Activated CD8-positive, alpha-beta memory T cell treated with anti-CD3 and anti-CD28 coated beads, Interleukin-2, amount 10 ng/mL, durations not matched to agents 7 days and 5 days (primary cell): Measurements from ENCODE around the gene CNTN5. TPM values are rescaled to one million over a fixed set of nuclear protein-coding genes. Genes with fewer than 3 reads are reported as not detected.

Source experiments
- ATAC-seq: fragments of 150-1000 bp; cut with Tn5 transposase; one replicate; pipeline ENCODE4 v1.10.0; 2021; ENCODE audit warnings: moderate library complexity
- CTCF ChIA-PET: fragments of 350-600 bp; sonication (Branson Sonifier 250); formaldehyde crosslinking; loops from one replicate; lab custom pipeline; 2021; ENCODE audit warnings: antibody characterized with exemption; lab: Charles Lee
- DNase-seq: peaks from one replicate; pipeline ENCODE4 v3.0.0-alpha.2; 2020
- H3K27ac Mint-ChIP-seq: one replicate; pipeline ENCODE4 v1.8.0; 2021; ENCODE audit warnings: mild to moderate bottlenecking, mixed read lengths
- H3K27me3 Mint-ChIP-seq: one replicate; pipeline ENCODE4 v1.8.0; 2021; ENCODE audit warnings: mixed read lengths
- H3K36me3 Mint-ChIP-seq: one replicate; pipeline ENCODE4 v1.8.0; 2021; ENCODE audit warnings: mild to moderate bottlenecking, mixed read lengths
- H3K4me1 Mint-ChIP-seq: one replicate; pipeline ENCODE4 v1.8.0; 2021; ENCODE audit warnings: mixed read lengths
- H3K4me3 Mint-ChIP-seq: one replicate; pipeline ENCODE4 v1.8.0; 2021; ENCODE audit warnings: mild to moderate bottlenecking, moderate library complexity, mixed read lengths
- H3K9me3 Mint-ChIP-seq: one replicate; pipeline ENCODE4 v1.8.0; 2022; ENCODE audit warnings: low read depth, mixed read lengths
- total RNA-seq, 2 experiments: library from RNA; stranded (reverse); gene quantifications; one replicate each; pipeline ENCODE4 v1.2.3, GENCODE V29; 2021

Gene CNTN5
- total RNA-seq, 2 experiments from 2014 or later: not detected

DNA sequence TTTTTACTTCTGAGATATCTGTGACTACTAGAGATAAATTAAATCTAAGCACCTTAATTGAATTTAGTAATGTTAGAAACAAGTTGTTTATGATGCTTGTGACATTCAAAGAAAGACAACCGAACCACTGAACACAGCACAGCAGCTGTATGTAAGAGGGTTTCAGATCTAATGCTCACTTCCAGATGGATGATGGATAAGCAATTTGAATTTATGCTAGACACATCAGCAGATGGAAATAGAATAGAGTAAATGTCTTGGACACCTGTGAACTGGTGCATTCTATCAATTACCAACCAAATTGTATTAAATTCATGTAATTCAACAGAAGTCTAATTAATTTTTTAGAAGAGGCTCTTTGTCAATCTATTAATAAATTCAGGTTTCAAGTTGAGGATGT is 306.3 kb downstream of the CNTN5 start:
- peaks cover 2% of the 10 kb centered on the region for H3K9me3 Mint-ChIP-seq
- no peaks in the 10 kb centered on the region for H3K27me3 Mint-ChIP-seq
- H3K27ac Mint-ChIP-seq: no peak overlapping the region
- ATAC-seq (no peak), DNase-seq (no peak)
- no peaks in the 10 kb centered on the region for H3K36me3 Mint-ChIP-seq
- no peak overlapping the region for H3K4me3 Mint-ChIP-seq
- CTCF ChIA-PET: no interaction called here
- no peaks in the 10 kb centered on the region for H3K4me1 Mint-ChIP-seq

DNA sequence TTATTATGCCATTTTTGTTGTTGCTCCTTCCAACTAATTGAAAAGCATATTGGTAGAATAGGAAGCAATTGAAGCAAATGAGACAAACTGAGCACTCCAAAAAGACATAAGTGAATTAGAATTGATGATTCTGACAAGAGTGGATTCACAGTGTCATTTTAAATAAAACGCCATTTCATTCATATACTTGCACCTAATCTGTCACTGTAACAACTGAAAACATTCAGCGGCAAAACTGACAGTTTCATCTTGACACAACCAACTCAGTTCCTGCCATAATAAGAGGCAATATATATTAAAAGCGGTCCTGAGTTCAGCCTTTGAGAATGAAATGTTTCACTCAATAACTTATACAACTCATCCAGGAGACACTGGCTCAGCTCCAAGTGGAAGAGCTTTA is 306.8 kb downstream of the CNTN5 start:
- Mint-ChIP-seq H3K9me3 (peaks cover 2% of the 10 kb centered on the region), H3K27ac (no peak overlapping the region), H3K36me3 (no peaks in the 10 kb centered on the region), H3K4me3 (no peak overlapping the region), H3K4me1 (no peaks in the 10 kb centered on the region), H3K27me3 (no peaks in the 10 kb centered on the region)
- ATAC-seq: no peak
- CTCF ChIA-PET: no interaction called here
- no peak for DNase-seq

DNA sequence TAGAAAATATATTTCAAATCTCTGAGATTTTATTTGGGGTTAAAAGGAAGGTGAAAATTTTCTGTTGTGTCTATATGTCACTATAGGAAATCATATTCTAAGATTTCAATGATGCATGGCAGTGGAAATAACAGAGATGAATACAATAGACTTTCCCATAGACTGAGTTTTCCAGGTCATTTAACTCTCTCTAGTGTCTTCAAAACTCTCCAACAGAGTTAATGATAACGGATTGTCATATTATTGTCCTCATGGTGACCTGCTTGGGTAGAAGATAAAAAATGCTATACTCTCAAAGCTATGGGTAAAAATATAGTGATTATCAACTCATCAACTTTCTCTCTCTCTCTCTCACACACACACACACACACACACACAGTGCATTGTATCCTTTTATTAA is 312.9 kb downstream of the CNTN5 start:
- CTCF ChIA-PET: no interaction called here
- no peak for ATAC-seq
- Mint-ChIP-seq H3K36me3 (no peaks in the 10 kb centered on the region), H3K27me3 (no peaks in the 10 kb centered on the region), H3K9me3 (peaks cover 2% of the 10 kb centered on the region), H3K4me1 (no peaks in the 10 kb centered on the region), H3K27ac (no peak overlapping the region), H3K4me3 (no peak overlapping the region)
- DNase-seq: no peak

DNA sequence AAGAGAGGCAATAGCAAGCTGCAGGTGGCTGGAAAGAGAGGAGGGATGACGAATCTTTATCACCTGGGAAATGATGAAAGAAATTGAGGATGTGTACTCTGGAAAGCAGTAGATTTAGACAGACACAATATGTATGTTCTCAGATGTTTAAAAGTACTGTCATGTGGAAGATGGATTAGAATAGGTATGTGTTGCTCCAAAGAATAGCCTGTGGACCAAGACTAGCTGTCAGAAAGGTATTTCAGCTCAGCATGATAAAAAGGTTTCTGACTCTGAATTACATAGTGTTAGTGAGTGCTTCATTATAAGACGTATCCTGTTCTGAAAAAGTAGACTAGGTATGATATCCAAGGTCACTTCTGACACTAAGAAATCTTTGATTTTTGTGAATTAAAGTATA is 322.4 kb downstream of the CNTN5 start:
- no peak for DNase-seq

DNA sequence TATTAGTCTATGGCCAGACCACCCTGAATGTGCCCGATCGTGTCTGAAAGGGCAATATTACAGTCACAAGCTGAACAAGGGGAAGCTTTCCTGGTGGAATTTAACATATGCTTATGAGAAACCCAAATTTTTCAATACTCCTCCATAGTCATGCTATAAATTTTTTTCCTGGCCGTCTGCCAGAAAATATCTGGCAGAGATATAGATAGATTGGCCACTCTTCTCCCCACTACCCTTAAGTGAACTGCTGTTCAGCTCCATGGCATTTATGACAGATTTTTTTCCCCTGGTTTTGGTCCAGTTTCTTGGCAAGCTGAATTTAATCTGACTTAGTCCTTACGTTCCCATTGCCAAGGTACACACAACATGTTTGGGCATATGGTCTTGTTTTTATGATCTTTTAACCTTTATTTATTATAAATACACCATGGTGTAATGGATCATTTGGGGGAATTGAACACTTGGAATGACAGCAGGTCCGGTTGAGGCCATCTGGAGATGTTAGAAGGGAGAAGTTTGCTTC is 328.5 kb downstream of the CNTN5 start:
- no peak for ATAC-seq
- Mint-ChIP-seq H3K4me1 (no peaks in the 10 kb centered on the region), H3K4me3 (no peak overlapping the region), H3K36me3 (no peaks in the 10 kb centered on the region), H3K27me3 (no peaks in the 10 kb centered on the region), H3K9me3 (peaks cover 5% of the 10 kb centered on the region), H3K27ac (no peak overlapping the region)
- DNase-seq: no peak
- CTCF ChIA-PET: no interaction called here

More for the DNA sequence above, 322.4 kb downstream of the CNTN5 start:
- Mint-ChIP-seq H3K27me3 (no peaks in the 10 kb centered on the region), H3K9me3 (peaks cover 12% of the 10 kb centered on the region), H3K4me1 (no peaks in the 10 kb centered on the region), H3K4me3 (no peak overlapping the region), H3K36me3 (no peaks in the 10 kb centered on the region), H3K27ac (no peak overlapping the region)
- no peak for ATAC-seq
- CTCF ChIA-PET: no interaction called here

DNA sequence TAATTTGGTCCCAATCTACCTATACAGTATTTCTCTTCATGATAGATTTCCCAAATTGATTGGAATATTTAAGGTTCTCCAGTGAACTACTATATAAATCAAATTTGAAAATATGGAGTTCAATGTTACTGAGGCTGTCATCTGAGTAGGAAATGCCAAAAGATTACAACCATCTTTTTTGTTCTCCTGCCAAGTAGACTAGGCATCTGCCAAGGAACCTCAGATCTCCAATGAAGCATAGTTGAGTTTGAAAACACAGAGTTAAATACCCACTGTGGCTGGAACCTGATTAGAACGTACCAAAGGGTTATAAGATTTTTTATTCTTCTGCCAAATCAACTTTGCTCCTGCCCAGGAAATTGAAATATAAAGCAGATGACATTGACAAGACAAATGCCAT is 330.9 kb downstream of the CNTN5 start:
- CTCF ChIA-PET: no interaction called here
- no peaks in the 10 kb centered on the region for H3K27me3 Mint-ChIP-seq
- no peaks in the 10 kb centered on the region for H3K36me3 Mint-ChIP-seq
- no peak overlapping the region for H3K27ac Mint-ChIP-seq
- H3K4me1 Mint-ChIP-seq: no peaks in the 10 kb centered on the region
- peaks cover 8% of the 10 kb centered on the region for H3K9me3 Mint-ChIP-seq
- DNase-seq (no peak), ATAC-seq (no peak)
- H3K4me3 Mint-ChIP-seq: no peak overlapping the region

DNA sequence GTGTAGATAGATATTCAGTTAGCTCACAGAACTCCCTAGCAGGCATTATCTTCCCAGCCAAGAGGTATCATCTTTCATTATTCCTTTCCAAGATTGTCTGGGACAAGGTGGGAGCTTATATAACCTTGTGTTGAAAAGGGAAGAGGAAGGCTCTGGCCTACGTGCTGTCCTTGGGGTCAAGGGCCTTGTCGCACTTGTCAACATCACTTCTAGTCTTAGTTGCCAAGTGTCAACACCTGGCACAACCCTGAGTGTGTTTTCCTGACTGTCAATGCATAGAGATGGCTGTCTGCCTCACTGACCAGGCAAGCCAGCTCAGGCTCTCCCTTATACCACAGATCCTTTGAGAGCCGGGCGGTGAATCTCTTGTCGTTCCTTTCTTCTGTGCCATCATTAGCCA is 331.9 kb downstream of the CNTN5 start:
- Mint-ChIP-seq H3K4me3 (no peak overlapping the region), H3K27me3 (no peaks in the 10 kb centered on the region), H3K4me1 (no peaks in the 10 kb centered on the region), H3K27ac (no peak overlapping the region), H3K36me3 (no peaks in the 10 kb centered on the region), H3K9me3 (peaks cover 10% of the 10 kb centered on the region)
- ATAC-seq (no peak), DNase-seq (no peak)
- CTCF ChIA-PET: no interaction called here

DNA sequence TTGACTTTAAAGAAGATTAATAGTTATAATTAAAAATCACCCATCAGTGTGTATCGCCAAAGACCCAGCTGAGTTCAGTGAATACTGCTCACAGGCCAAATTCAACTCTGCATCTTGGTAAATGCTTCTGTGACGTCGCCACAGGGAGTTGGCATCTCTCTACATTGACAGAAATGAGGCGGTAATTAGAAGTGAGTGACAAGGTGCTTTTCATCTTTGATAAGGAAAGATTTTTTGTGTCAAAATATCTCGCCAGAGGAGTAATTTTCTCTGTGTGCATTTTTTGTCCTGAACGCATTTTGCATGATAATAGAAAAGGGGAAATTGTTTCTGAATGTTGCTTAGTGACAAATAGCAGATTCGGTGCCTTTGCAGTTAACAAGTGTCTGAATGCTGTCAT is 345.8 kb downstream of the CNTN5 start:
- H3K4me3 Mint-ChIP-seq: no peak overlapping the region
- CTCF ChIA-PET: no interaction called here
- ATAC-seq (no peak), DNase-seq (no peak)
- H3K36me3 Mint-ChIP-seq: no peaks in the 10 kb centered on the region
- H3K4me1 Mint-ChIP-seq: no peaks in the 10 kb centered on the region
- no peaks in the 10 kb centered on the region for H3K27me3 Mint-ChIP-seq
- peaks cover 6% of the 10 kb centered on the region for H3K9me3 Mint-ChIP-seq
- H3K27ac Mint-ChIP-seq: no peak overlapping the region

DNA sequence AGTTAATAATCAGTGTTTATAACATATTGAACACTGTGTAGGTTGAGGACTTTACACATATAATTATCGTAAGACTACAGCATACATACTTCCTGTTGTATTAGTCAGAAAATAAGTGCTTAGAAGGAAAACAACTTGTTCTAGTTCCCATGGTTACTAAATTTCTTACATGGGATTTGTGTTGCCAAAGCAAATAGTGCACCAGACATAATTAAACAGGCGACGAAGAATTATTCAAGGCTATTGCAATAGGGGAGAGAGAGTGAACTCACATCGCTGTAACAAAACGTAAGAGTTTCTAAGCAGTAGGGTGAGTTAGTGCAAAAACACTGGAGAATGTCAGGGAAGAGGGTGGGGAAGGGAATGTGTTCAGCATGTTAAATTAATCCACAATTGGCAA is 347.8 kb downstream of the CNTN5 start:
- no peak for DNase-seq
- no peaks in the 10 kb centered on the region for H3K27me3 Mint-ChIP-seq
- CTCF ChIA-PET: no interaction called here
- no peaks in the 10 kb centered on the region for H3K4me1 Mint-ChIP-seq
- H3K4me3 Mint-ChIP-seq: no peak overlapping the region
- ATAC-seq: no peak
- H3K9me3 Mint-ChIP-seq: peaks cover 6% of the 10 kb centered on the region
- no peaks in the 10 kb centered on the region for H3K36me3 Mint-ChIP-seq
- H3K27ac Mint-ChIP-seq: no peak overlapping the region

DNA sequence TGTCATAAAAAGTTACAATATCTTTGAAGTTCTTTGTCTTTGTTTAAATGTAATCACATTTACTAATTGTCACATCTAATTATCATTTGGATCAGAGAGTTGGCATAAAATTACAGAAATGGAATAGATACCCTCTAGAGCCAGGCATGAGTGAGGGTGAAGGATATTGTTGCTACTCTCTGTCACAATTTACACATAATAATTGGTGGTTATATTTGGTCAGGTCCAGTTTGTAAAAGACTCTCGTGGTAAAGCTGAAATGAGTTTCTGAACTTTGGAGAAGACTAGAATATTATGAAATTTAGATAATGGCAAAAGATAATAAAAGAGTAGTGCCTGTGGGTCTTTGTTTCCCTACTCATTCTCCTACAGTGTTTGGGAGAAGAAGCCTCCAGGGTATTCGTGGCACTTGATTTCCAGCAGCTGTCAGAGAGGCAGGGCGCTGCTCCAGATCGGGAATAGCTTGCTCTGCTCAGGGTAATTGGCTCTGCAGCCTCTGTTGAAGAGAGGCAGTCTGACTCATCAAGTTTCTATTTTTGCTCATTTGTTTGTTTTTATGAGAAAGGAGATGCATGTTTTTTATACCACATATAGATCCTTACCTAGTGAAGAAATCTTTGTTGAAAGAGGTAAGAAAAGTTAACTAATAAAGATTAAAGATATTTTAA is 349.9 kb downstream of the CNTN5 start:
- no peaks in the 10 kb centered on the region for H3K4me1 Mint-ChIP-seq

DNA sequence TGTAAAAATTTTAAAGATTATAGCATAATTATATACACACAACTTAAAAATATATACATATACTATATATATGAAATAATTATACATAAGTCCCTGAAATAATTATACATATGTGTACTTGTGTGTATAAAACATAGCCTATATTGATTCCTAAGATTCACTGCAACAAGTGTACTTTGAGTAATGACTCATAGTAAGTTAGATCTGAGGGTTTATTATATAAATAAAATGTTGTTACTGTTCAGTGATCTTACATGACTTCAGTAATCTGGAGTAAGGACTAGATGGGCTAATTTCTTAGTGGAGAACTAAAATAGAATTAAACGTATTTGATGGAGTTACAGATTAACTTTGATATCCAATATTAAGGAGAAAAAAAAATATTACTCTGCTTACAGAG is 350.5 kb downstream of the CNTN5 start:
- CTCF ChIA-PET: no interaction called here
- no peaks in the 10 kb centered on the region for H3K36me3 Mint-ChIP-seq
- no peaks in the 10 kb centered on the region for H3K4me1 Mint-ChIP-seq
- H3K9me3 Mint-ChIP-seq: peaks cover 5% of the 10 kb centered on the region
- no peak for ATAC-seq
- H3K27ac Mint-ChIP-seq: no peak overlapping the region
- no peaks in the 10 kb centered on the region for H3K27me3 Mint-ChIP-seq
- no peak overlapping the region for H3K4me3 Mint-ChIP-seq
- no peak for DNase-seq

More for the DNA sequence above, 349.9 kb downstream of the CNTN5 start:
- Mint-ChIP-seq H3K27ac (no peak overlapping the region), H3K4me3 (no peak overlapping the region), H3K27me3 (no peaks in the 10 kb centered on the region), H3K36me3 (no peaks in the 10 kb centered on the region), H3K9me3 (peaks cover 5% of the 10 kb centered on the region)
- no peak for DNase-seq
- CTCF ChIA-PET: no interaction called here
- no peak for ATAC-seq

DNA sequence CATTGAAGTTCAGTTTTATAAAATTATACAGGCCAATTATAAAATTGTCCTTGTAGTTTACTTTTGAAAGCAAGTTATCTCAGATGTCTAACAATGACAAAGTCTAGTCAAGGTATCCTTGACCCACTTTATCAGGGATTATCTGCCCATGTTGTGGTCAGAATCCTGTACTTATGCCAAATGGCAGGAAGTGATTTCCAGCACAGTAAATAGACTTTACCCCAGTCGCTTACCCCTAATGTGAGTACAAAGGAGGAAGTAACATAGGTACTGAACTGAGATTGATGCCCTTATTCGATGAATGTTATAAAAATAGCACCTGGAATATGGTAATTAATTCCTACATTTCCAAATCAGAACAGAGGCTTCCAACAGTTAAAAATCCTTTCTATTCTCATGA is 355.7 kb downstream of the CNTN5 start:
- peaks cover 10% of the 10 kb centered on the region for H3K9me3 Mint-ChIP-seq
- no peaks in the 10 kb centered on the region for H3K36me3 Mint-ChIP-seq
- CTCF ChIA-PET: no interaction called here
- H3K4me1 Mint-ChIP-seq: no peaks in the 10 kb centered on the region
- DNase-seq (no peak), ATAC-seq (no peak)
- no peaks in the 10 kb centered on the region for H3K27me3 Mint-ChIP-seq
- no peak overlapping the region for H3K4me3 Mint-ChIP-seq
- H3K27ac Mint-ChIP-seq: no peak overlapping the region

DNA sequence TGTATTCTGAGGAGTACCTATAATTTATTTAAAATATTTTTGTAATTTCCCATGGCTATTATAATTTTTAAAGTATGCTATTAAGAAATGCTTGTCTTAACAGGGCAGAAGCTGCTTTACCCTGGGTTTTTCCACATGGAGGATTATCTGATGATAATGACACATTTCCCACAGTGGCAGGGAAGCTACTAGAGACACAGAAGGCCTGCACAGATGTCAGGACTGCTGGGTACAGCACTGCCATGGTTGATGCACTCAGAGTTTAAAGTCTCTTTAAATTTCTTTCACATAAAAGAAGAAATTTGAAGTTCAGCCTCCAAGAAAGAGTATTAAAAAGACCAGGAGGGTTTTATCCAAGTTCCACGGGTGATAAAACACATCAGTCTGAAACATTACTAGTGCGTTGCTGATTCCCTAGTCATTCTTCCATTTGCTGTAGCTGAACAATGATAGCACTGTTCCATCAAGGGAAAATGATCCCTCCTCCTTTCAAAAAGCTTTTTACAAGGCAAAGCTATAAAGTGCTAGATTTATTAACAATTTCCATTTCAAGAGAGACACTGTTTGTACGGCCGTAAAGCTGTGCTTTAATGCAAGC is 363.0 kb downstream of the CNTN5 start:
- H3K27ac Mint-ChIP-seq: no peak overlapping the region
- H3K4me3 Mint-ChIP-seq: no peak overlapping the region
- H3K27me3 Mint-ChIP-seq: no peaks in the 10 kb centered on the region
- ATAC-seq: no peak
- peaks cover 17% of the 10 kb centered on the region for H3K9me3 Mint-ChIP-seq
- CTCF ChIA-PET: no interaction called here
- H3K4me1 Mint-ChIP-seq: no peaks in the 10 kb centered on the region
- no peaks in the 10 kb centered on the region for H3K36me3 Mint-ChIP-seq
- no peak for DNase-seq

DNA sequence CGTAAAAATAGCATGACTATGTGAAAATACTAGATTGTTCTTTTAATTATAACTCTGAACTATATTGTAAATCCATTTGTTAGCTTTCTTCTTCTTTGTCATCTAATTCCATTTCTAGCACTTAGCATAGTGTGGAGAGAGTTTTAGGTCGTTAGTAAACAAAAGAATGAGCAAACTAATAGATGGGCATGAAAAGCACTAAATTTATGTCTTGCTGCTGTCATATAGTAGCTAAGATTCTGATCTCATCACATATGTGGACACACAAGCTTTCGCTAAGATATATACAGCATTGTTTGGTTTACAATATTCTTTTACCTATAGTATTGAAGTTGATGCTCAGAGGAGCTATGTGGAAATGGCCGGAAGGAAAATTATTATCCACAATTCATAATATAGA is 370.5 kb downstream of the CNTN5 start:
- H3K27me3 Mint-ChIP-seq: no peaks in the 10 kb centered on the region
- no peaks in the 10 kb centered on the region for H3K36me3 Mint-ChIP-seq
- H3K9me3 Mint-ChIP-seq: peaks cover 7% of the 10 kb centered on the region
- H3K27ac Mint-ChIP-seq: no peak overlapping the region
- H3K4me3 Mint-ChIP-seq: no peak overlapping the region
- ATAC-seq (no peak), DNase-seq (no peak)
- CTCF ChIA-PET: no interaction called here
- H3K4me1 Mint-ChIP-seq: no peaks in the 10 kb centered on the region
